Measurements from ENCODE around the gene GAS7. TPM values are rescaled to one million over a fixed set of nuclear protein-coding genes. Genes with fewer than 3 reads are reported as not detected.
A peak's percentile ranks its signal among the peaks of the same experiment; 100 is the strongest.

The GAS7 gene
- total and polyA plus RNA-seq, 3 experiments from 2014 or later: 1.9 to 4.4 (median 3.3) TPM

DNA sequence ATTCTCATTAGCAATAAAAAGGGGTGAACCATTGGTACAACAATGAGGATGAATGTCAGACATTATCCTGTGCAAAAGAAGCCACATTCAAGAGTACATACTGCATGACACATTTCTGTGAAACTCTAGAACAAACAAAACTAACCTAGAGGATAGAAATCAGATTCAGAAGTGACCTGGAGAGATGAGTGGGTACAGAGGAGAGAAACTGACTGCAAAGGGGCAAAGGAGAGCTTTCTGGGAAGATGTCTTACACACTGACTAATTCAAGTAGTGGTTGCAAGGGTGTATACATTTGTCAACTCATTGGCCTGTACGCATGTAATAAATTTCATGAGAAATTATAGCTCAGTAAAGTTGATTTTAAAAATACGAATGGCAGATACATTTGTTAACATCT lies 115.6 kb downstream of the GAS7 start:
- Histone ChIP-seq H3K27me3 (ENCODE audit: insufficient read depth, low read length, poor library complexity, severe bottlenecking) (no peaks in the 10 kb centered on the region), H3K4me1 (ENCODE audit: insufficient read depth, low read length) (peaks cover 16% of the 10 kb centered on the region), H3K27ac (ENCODE audit: low read depth, low read length) (no peak overlapping the region), H3K36me3 (ENCODE audit: insufficient read depth, low read length) (no peaks in the 10 kb centered on the region), H3K9me3 (ENCODE audit: low read length) (no peaks in the 10 kb centered on the region), H3K4me3 (ENCODE audit: low read length) (no peak overlapping the region)
- POLR2A ChIA-PET: no interaction called here
- H3K27ac Mint-ChIP-seq: peak overlapping the region in 1 of 8 donors; percentile 25
- H3K36me3 Mint-ChIP-seq: peaks cover 0 to 4% (median 4%) of the 10 kb centered on the region in 3 donors
- H3K4me1 Mint-ChIP-seq: peaks cover 50 to 61% (median 56%) of the 10 kb centered on the region in 3 donors
- CTCF ChIA-PET: no interaction called here
- no peaks in the 10 kb centered on the region for H3K27me3 Mint-ChIP-seq
- no peak overlapping the region for H3K4me3 Mint-ChIP-seq
- peaks cover 0 to 4% (median 0%) of the 10 kb centered on the region in 5 donors for H3K9me3 Mint-ChIP-seq
- no peak for DNase-seq

DNA sequence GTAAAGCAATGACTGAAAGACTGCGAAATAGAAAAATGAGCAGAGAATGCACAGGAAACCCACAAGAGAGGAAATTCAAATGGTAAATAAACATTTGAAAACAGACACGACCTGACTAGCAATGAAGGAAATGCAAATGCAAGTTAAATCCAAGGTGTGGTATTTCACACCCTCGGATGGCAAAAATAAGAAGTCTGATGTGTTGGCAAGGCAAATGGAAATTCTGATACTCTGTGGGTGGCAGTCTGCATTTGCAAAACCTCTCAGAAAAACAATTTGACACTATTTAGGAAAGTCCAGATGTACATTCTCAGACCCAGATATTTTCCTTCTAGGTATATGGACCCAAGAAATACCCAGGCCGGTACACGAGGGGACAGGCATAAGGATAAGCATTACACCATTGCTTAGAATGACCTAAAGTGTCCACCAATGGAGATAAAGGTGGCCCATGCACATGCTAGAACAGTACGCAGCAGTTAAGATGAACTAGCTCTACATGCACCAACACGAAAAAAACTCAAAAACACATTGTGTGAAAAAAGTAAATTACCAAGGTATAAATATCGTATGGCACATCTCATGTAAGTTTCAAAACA lies 116.7 kb downstream of the GAS7 start:
- no peaks in the 10 kb centered on the region for H3K36me3 ChIP-seq (ENCODE audit: insufficient read depth, low read length)
- H3K27me3 Mint-ChIP-seq: no peaks in the 10 kb centered on the region
- H3K4me1 Mint-ChIP-seq: peaks cover 52 to 62% (median 59%) of the 10 kb centered on the region in 3 donors
- H3K9me3 ChIP-seq (ENCODE audit: low read length): no peaks in the 10 kb centered on the region
- peaks cover 16% of the 10 kb centered on the region for H3K4me1 ChIP-seq (ENCODE audit: insufficient read depth, low read length)
- no peak overlapping the region for H3K27ac ChIP-seq (ENCODE audit: low read depth, low read length)
- DNase-seq: peak in 1 of 5 donors; percentile 51
- no peak overlapping the region for H3K4me3 ChIP-seq (ENCODE audit: low read length)
- peak overlapping the region in 6 of 7 donors; percentile 35 to 75 (median 68) for H3K4me3 Mint-ChIP-seq
- ChIA-PET POLR2A (no interaction called here), CTCF (no interaction called here)
- H3K27ac Mint-ChIP-seq: peak overlapping the region in 7 of 8 donors; percentile 28 to 88 (median 68)
- H3K27me3 ChIP-seq (ENCODE audit: insufficient read depth, low read length, poor library complexity, severe bottlenecking): no peaks in the 10 kb centered on the region
- peaks cover 0 to 4% (median 0%) of the 10 kb centered on the region in 5 donors for H3K9me3 Mint-ChIP-seq
- H3K36me3 Mint-ChIP-seq: peaks cover 0 to 4% (median 4%) of the 10 kb centered on the region in 3 donors

DNA sequence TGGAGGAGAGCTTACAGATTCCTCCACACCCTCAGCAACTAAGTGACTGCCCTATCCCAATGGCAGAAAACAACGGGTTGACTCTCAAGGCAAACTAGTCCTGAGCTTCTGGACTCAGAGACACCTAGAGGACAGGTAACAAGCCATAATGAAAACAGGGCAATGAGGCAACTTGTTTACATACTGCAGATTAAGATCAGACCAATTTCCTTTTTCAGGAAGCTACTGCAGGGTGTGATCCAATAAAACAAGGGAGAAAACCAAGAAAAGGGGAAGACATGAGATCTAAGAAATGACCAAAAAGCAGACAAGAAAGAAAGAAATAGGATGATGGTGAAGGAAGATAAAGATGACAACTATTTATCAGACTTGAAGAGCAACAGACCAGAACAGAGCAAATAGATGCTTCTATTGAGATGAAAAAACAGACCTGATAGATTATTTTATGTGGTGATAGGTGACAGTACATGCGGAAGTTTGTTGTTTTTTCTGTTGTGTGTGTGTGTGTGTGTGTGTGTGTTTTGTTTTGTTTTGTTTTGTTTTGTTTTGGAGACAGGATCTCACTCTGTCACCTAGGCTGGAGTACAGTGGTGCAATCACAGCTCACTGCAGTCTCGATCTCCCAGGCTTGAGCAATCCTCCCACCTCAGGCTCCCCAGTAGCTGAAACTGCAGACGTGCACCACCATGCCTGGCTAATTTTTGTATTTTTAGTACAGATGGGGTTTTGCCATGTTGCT lies 120.7 kb downstream of the GAS7 start:
- Histone ChIP-seq H3K27ac (ENCODE audit: low read depth, low read length) (no peak overlapping the region), H3K36me3 (ENCODE audit: insufficient read depth, low read length) (no peaks in the 10 kb centered on the region), H3K4me1 (ENCODE audit: insufficient read depth, low read length) (peaks cover 16% of the 10 kb centered on the region), H3K9me3 (ENCODE audit: low read length) (no peaks in the 10 kb centered on the region), H3K27me3 (ENCODE audit: insufficient read depth, low read length, poor library complexity, severe bottlenecking) (no peaks in the 10 kb centered on the region), H3K4me3 (ENCODE audit: low read length) (no peak overlapping the region)
- Mint-ChIP-seq H3K27me3 (peaks cover 0 to 3% of the 10 kb centered on the region in 2 donors), H3K36me3 (peaks cover 0 to 4% (median under 1%) of the 10 kb centered on the region in 3 donors), H3K27ac (peak overlapping the region; percentile 12 to 89 (median 87)), H3K4me3 (peak overlapping the region in 5 of 7 donors; percentile 8 to 46 (median 22)), H3K9me3 (peaks cover 0 to 4% (median 0%) of the 10 kb centered on the region in 5 donors), H3K4me1 (peaks cover 51 to 59% (median 58%) of the 10 kb centered on the region in 3 donors)
- peak in 2 of 5 donors; percentile 37 to 50 for DNase-seq
- CTCF ChIA-PET: no interaction called here
- POLR2A ChIA-PET: no interaction called here

GRCh38 chr17:10075919-10076318 lies 122.5 kb downstream of the GAS7 start:
- Mint-ChIP-seq H3K27me3 (peaks cover 0 to 4% of the 10 kb centered on the region in 2 donors), H3K4me1 (peaks cover 35 to 43% (median 41%) of the 10 kb centered on the region in 3 donors), H3K36me3 (no peaks in the 10 kb centered on the region), H3K4me3 (no peak overlapping the region), H3K27ac (no peak overlapping the region), H3K9me3 (peaks cover 0 to 4% (median 0%) of the 10 kb centered on the region in 5 donors)
- Histone ChIP-seq H3K4me1 (ENCODE audit: insufficient read depth, low read length) (peaks cover 9% of the 10 kb centered on the region), H3K27ac (ENCODE audit: low read depth, low read length) (no peak overlapping the region), H3K4me3 (ENCODE audit: low read length) (no peak overlapping the region), H3K9me3 (ENCODE audit: low read length) (no peaks in the 10 kb centered on the region), H3K36me3 (ENCODE audit: insufficient read depth, low read length) (no peaks in the 10 kb centered on the region), H3K27me3 (ENCODE audit: insufficient read depth, low read length, poor library complexity, severe bottlenecking) (no peaks in the 10 kb centered on the region)
- ChIA-PET CTCF (no interaction called here), POLR2A (no interaction called here)
- no peak for DNase-seq

DNA sequence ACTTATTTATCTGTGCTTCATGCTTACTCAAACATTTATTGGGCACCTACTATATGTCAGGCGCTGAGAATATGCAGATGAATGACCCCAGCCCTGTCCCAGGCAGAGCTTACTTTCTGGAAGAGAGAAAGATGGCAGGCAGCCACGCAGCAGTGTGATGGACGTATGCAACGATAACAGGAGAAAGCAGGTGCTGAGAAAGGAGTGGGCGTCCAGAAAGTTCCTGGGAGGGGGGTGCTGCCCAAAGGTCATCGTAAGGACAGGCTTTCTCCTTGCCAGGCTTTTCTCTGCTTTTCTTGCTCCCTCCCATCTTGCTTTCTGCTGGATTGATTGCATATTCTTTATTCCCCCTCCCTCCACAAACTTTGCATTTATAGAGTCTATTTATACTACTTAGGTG lies 124.5 kb downstream of the GAS7 start:
- no peaks in the 10 kb centered on the region for H3K36me3 Mint-ChIP-seq
- H3K27ac ChIP-seq (ENCODE audit: low read depth, low read length): no peak overlapping the region
- ChIA-PET POLR2A (no interaction called here), CTCF (no interaction called here)
- no peaks in the 10 kb centered on the region for H3K27me3 ChIP-seq (ENCODE audit: insufficient read depth, low read length, poor library complexity, severe bottlenecking)
- peaks cover 0 to 3% (median 0%) of the 10 kb centered on the region in 5 donors for H3K9me3 Mint-ChIP-seq
- H3K4me3 ChIP-seq (ENCODE audit: low read length): no peak overlapping the region
- H3K9me3 ChIP-seq (ENCODE audit: low read length): no peaks in the 10 kb centered on the region
- H3K36me3 ChIP-seq (ENCODE audit: insufficient read depth, low read length): no peaks in the 10 kb centered on the region
- H3K4me3 Mint-ChIP-seq: no peak overlapping the region
- H3K4me1 ChIP-seq (ENCODE audit: insufficient read depth, low read length): no peaks in the 10 kb centered on the region
- peaks cover 0 to 5% of the 10 kb centered on the region in 2 donors for H3K27me3 Mint-ChIP-seq
- peak overlapping the region in 1 of 8 donors; percentile 51 for H3K27ac Mint-ChIP-seq
- DNase-seq: no peak
- peaks cover 20 to 25% (median 24%) of the 10 kb centered on the region in 3 donors for H3K4me1 Mint-ChIP-seq

DNA sequence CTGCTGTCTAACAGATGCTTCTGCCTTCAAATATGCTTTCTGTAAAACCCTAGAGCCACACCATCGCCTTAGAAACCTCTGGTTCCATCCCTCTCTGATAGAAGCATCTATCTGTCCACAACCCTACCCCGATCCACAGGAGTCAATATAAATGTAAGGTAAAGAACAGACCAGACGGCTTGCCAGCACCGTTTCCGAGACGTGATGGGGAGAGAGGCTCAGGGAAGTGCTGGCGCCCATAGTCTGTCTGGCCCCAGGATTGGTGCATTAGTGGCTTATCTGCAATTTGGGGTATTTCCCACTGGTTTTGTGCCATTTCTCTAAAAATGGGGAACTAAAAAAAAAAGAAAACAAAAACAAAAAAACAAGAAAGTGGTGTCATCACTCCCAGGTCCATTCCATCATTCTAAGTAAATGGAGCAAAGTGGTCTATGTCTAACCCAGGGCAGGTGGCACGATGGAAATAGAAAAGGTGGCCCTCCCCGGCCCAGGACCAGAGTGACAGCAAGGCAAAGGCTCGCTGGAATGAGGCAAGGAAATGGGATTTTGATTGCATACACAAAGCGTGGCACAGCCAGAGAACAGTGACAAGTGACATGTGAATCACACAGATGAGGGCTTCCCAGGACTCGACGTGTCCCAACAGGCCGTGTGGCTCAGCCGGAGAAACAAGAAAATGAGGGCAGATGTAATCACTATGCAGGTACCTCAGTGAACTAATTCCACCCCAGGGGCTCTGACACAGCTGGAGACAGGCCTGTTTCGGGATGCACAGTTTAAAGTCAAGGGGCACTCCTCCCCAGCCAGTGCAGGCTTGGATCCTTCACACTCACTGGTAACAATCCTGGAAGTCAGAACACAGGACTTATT lies 125.6 kb downstream of the GAS7 start:
- POLR2A ChIA-PET: no interaction called here
- Histone ChIP-seq H3K9me3 (ENCODE audit: low read length) (no peaks in the 10 kb centered on the region), H3K27me3 (ENCODE audit: insufficient read depth, low read length, poor library complexity, severe bottlenecking) (no peaks in the 10 kb centered on the region), H3K4me1 (ENCODE audit: insufficient read depth, low read length) (no peaks in the 10 kb centered on the region), H3K4me3 (ENCODE audit: low read length) (no peak overlapping the region), H3K27ac (ENCODE audit: low read depth, low read length) (no peak overlapping the region), H3K36me3 (ENCODE audit: insufficient read depth, low read length) (no peaks in the 10 kb centered on the region)
- Mint-ChIP-seq H3K36me3 (no peaks in the 10 kb centered on the region), H3K4me3 (no peak overlapping the region), H3K27me3 (peaks cover 0 to 5% of the 10 kb centered on the region in 2 donors), H3K4me1 (peaks cover 11 to 13% (median 13%) of the 10 kb centered on the region in 3 donors), H3K27ac (peak overlapping the region in 3 of 8 donors; percentile 25 to 68 (median 33)), H3K9me3 (peaks cover 0 to 3% (median 0%) of the 10 kb centered on the region in 5 donors)
- CTCF ChIA-PET: no interaction called here
- DNase-seq: no peak

- peaks cover 4 to 6% (median 6%) of the 10 kb centered on the region in 3 donors for H3K4me1 Mint-ChIP-seq
- Histone ChIP-seq H3K27me3 (ENCODE audit: insufficient read depth, low read length, poor library complexity, severe bottlenecking) (no peaks in the 10 kb centered on the region), H3K4me3 (ENCODE audit: low read length) (no peak overlapping the region), H3K4me1 (ENCODE audit: insufficient read depth, low read length) (no peaks in the 10 kb centered on the region), H3K27ac (ENCODE audit: low read depth, low read length) (no peak overlapping the region), H3K36me3 (ENCODE audit: insufficient read depth, low read length) (no peaks in the 10 kb centered on the region), H3K9me3 (ENCODE audit: low read length) (no peaks in the 10 kb centered on the region)
- no peaks in the 10 kb centered on the region for H3K9me3 Mint-ChIP-seq
- peak overlapping the region in 1 of 8 donors; percentile 22 for H3K27ac Mint-ChIP-seq
- no peak overlapping the region for H3K4me3 Mint-ChIP-seq
- H3K36me3 Mint-ChIP-seq: no peaks in the 10 kb centered on the region
- POLR2A ChIA-PET: no interaction called here
- CTCF ChIA-PET: no interaction called here
- peaks cover 0 to 5% of the 10 kb centered on the region in 2 donors for H3K27me3 Mint-ChIP-seq
- DNase-seq: no peak
Measured at GRCh38 chr17:10072086-10072485, 126.3 kb downstream of the GAS7 start.

Data from CD8-positive, alpha-beta memory T cell (primary cell).